Heart left ventricle (tissue), 16 donors: ENCODE measurements around the gene SH3BGRL3. TPM values are rescaled to one million over a fixed set of nuclear protein-coding genes. Genes with fewer than 3 reads are reported as not detected.

Source experiments
- ATAC-seq, 4 donors: fragments of 200-7000 bp; cut with Tn5 transposase; one replicate each; pipeline ENCODE4 v1.9.1; 2020 to 2022; ENCODE audit warnings: moderate library complexity in 4 of 4, mild to moderate bottlenecking in 3 of 4, moderate number of reproducible peaks in 1 of 4
- DNase-seq, 5 donors: peaks; one replicate each; pipeline ENCODE4 v3.0.0-alpha.2; 2020
- H3K27ac ChIP-seq, 12 donors: fragments of 200-600 bp; sonication (generic) in 4 of 12; one replicate each; pipeline versions ENCODE4 v1.5.0 to v1.8.0; 2016 to 2022; ENCODE audit warnings: mild to moderate bottlenecking in 2 of 12
- H3K27me3 ChIP-seq, 9 donors: fragments of 200-600 bp; sonication (generic) in 2 of 9; one replicate each; pipeline versions ENCODE4 v1.5.1 to v1.8.0; 2016 to 2022; ENCODE audit warnings: mild to moderate bottlenecking in 3 of 9
- H3K36me3 ChIP-seq, 9 donors: fragments of 200-600 bp; sonication (generic) in 2 of 9; one replicate each; pipeline versions ENCODE4 v1.5.0 to v1.8.0; 2018 to 2022; ENCODE audit warnings: mild to moderate bottlenecking in 2 of 9
- H3K4me1 ChIP-seq, 12 donors: fragments of 200-600 bp; sonication (generic) in 4 of 12; one replicate each; pipeline versions ENCODE4 v1.5.0 to v1.8.0; 2016 to 2022; ENCODE audit warnings: mild to moderate bottlenecking in 3 of 12
- H3K4me3 ChIP-seq, 12 donors: fragments of 200-600 bp; sonication (generic) in 4 of 12; one replicate each; pipeline versions ENCODE4 v1.5.0 to v1.8.0; 2017 to 2022; ENCODE audit warnings: mild to moderate bottlenecking in 9 of 12, moderate library complexity in 4 of 12
- H3K9me3 ChIP-seq, 12 donors: fragments of 200-600 bp; sonication (generic) in 4 of 12; one replicate each; pipeline versions ENCODE4 v1.5.0 to v1.8.0; 2016 to 2022; ENCODE audit warnings: mild to moderate bottlenecking in 1 of 12
- POLR2A ChIP-seq, 2 donors: fragments of 450-650 bp; IDR thresholded peaks; one replicate each; pipeline ENCODE4 v1.6.1; 2017; ENCODE audit warnings: antibody characterized with exemption in 2 of 2, mild to moderate bottlenecking in 2 of 2, moderate library complexity in 2 of 2
- WGBS, 4 donors: extraction: QIAGEN DNeasy Blood & Tissue Kit in 2 of 4; methylation state at CpG; one replicate each; pipeline versions ENCODE4 v1.1.5 to v1.1.7; 2013 to 2018; 5-methylcytosine and 5-hydroxymethylcytosine counted together
- intact Hi-C, 10 donors: fragments of 100-400 bp; cut with DNase I; formaldehyde crosslinking; loops; one replicate each; pipeline versions ENCODE4 v1.11.1 to v1.14.2; 2022
- polyA plus RNA-seq, 2 donors: library from polyadenylated mRNA; stranded (reverse); fragments of 200-250 nt; gene quantifications; one replicate each; pipeline ENCODE4 v1.2.3, GENCODE V29; 2013
- total RNA-seq, 9 donors: library from RNA; depleted of rRNA in 2 of 9; stranded (reverse); fragments of >200 nt in 2 of 9; fragmentation: NEBNext Ultra II Directional in 3 of 9; extraction: Animal tissue kit (Norgen Biotek cat#: 25700) in 3 of 9; gene quantifications; one replicate each; pipeline versions ENCODE4 v1.1.0 to v1.2.4, GENCODE V29; 2016 to 2023
- TF ChIP-seq, protein P1 (sequence below), 12 donors: fragments of 200-600 bp; sonication (generic) in 4 of 12; IDR thresholded peaks; one replicate each; pipeline versions ENCODE4 v1.5.0 to v1.8.0; 2018 to 2022; ENCODE audit warnings: antibody characterized with exemption in 12 of 12, mild to moderate bottlenecking in 5 of 12
- donor health status: ischemic (EF 13 %, LVEDD 7.1; RV severe dilation, severe dysfunction).
- donor health status: healthy with polysubstance abuse.
- donor health status: DM: no; HTN: yes; CAD: no.
- donor health status: DM: no; HTN: no; CAD: no.
- donor health status: ischemic (EF 25% LVEDD 6.9; RV normal size, moderate dysfunction).
- donor health status: ischemic (EF 25% LVEDD 5.7; RV mildly dilated, moderate dysfunction).
- donor health status: healthy.
- donor health status: DM: yes; HTN: yes; CAD: no.
- donor health status: ischemic (EF 35%, LVEDD 5.7; RV mildly dilated, moderate dysfunction).
- donor health status: nonischemic (EF 11% LVEDD 7.7; RV severe dilation, severe dysfunction).
- donor health status: DM: yes; HTN: yes; CAD: no.
- donor health status: PGD.
- donor health status: ischemic (EF 29% LVEDD 5.4; RV normal size, mild dysfunction).
- donor health status: nonischemic (EF 23%, LVEDD 6.1; RV moderate dilation, normal function).

Gene SH3BGRL3
- total and polyA plus RNA-seq, 11 donors: 22.4 to 234 (median 43.8) TPM

GRCh38 chr1:26282401-26282918 lies 2.6 kb downstream of the SH3BGRL3 start:
- Histone ChIP-seq H3K36me3 (peaks cover 0 to 19% (median 9%) of the 10 kb centered on the region in 9 donors), H3K4me3 (peak overlapping the region in 2 of 12 donors; percentile 17 to 70), H3K4me1 (peaks cover 12 to 93% (median 66%) of the 10 kb centered on the region in 12 donors), H3K9me3 (no peaks in the 10 kb centered on the region), H3K27me3 (no peaks in the 10 kb centered on the region), H3K27ac (peak overlapping the region in 5 of 12 donors; percentile 11 to 98 (median 35))
- ATAC-seq: no peak
- intact Hi-C loops: loop anchor here in 2 of 10 donors (5.0 kb wide), 2 partner anchors 80 to 245 kb away; no protein-coding TSS in a partner anchor
- no peak for TF ChIP-seq POLR2A (IDR thresholded peaks at IDR 0.05)
- whole genome bisulfite sequencing, 4 donors: 81 to 89% (median 82%) methylated on average over 11 to 22 of the region's 22 CpGs
- DNase-seq: no peak

GRCh38 chr1:26283279-26283853 lies 3.5 kb downstream of the SH3BGRL3 start:
- no peak for DNase-seq
- intact Hi-C loops: loop anchor here in 2 of 10 donors (5.0 kb wide), 2 partner anchors 79 to 246 kb away; no protein-coding TSS in a partner anchor

DNA sequence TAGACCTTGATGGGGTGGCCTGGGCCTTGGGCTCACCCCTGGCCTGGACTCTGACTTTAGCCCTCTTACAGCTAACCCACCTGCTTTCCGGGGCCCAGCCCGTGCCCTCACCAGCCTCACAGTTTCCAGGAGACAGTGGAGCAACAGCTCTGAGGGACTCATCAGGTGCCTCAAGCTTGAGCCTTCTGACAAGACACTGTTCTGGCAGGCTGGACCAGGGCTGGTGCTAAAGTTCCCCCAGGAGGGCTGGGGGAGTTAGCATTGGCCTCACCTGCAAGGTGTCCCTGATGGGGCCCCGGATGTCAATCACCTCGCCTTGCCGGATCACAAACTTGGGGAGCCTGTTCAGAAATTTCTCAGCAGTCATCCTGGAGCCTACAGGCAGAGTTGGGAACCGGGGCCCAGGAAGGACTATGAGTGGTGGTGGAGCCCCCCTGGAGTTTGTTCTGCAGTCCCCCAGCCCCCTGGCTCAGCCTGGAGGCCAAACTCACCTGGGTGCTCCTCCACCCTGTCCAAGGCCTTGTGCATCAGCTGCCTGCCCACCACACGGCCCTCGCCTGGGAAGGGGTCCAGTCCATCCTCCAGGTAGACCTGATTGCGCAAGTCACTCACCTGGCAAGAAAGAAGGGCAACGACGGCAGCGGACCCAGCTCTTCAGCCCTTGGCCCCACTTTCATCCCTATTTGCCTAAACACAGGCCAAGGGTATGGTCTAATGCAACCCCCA lies 4.1 kb downstream of the SH3BGRL3 start:
- intact Hi-C loops: loop anchor here in 5 of 10 donors (1.0 to 5.0 kb wide), 6 partner anchors 33 to 247 kb away; partner anchors contain the start of gene CD52 (in 1 of the 5)
- H3K4me3 ChIP-seq: peak overlapping the region in 1 of 12 donors; percentile 34
- 87 to 94% (median 93%) methylated on average over 7 to 12 of the region's 12 CpGs for WGBS, 4 donors
- peaks cover 0 to 12% (median 6%) of the 10 kb centered on the region in 9 donors for H3K36me3 ChIP-seq
- H3K27ac ChIP-seq: peak overlapping the region in 9 of 12 donors; percentile 20 to 98 (median 53)
- H3K9me3 ChIP-seq: no peaks in the 10 kb centered on the region
- TF ChIP-seq, protein P1, sequence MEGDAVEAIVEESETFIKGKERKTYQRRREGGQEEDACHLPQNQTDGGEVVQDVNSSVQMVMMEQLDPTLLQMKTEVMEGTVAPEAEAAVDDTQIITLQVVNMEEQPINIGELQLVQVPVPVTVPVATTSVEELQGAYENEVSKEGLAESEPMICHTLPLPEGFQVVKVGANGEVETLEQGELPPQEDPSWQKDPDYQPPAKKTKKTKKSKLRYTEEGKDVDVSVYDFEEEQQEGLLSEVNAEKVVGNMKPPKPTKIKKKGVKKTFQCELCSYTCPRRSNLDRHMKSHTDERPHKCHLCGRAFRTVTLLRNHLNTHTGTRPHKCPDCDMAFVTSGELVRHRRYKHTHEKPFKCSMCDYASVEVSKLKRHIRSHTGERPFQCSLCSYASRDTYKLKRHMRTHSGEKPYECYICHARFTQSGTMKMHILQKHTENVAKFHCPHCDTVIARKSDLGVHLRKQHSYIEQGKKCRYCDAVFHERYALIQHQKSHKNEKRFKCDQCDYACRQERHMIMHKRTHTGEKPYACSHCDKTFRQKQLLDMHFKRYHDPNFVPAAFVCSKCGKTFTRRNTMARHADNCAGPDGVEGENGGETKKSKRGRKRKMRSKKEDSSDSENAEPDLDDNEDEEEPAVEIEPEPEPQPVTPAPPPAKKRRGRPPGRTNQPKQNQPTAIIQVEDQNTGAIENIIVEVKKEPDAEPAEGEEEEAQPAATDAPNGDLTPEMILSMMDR (IDR thresholded peaks at IDR 0.05): no peak
- no peak for ATAC-seq
- H3K27me3 ChIP-seq: no peaks in the 10 kb centered on the region
- peaks cover 12 to 93% (median 55%) of the 10 kb centered on the region in 12 donors for H3K4me1 ChIP-seq
- no peak for DNase-seq

More at GRCh38 chr1:26283279-26283853, 3.5 kb downstream of the SH3BGRL3 start:
- no peak for TF ChIP-seq POLR2A (IDR thresholded peaks at IDR 0.05)
- TF ChIP-seq, protein P1 (IDR thresholded peaks at IDR 0.05): no peak
- Histone ChIP-seq H3K4me1 (peaks cover 12 to 93% (median 62%) of the 10 kb centered on the region in 12 donors), H3K4me3 (no peak overlapping the region), H3K27me3 (no peaks in the 10 kb centered on the region), H3K36me3 (peaks cover 0 to 12% (median 6%) of the 10 kb centered on the region in 9 donors), H3K9me3 (no peaks in the 10 kb centered on the region), H3K27ac (peak overlapping the region in 6 of 12 donors; percentile 11 to 98 (median 50))
- WGBS, 4 donors: 59 to 71% (median 68%) methylated on average over 4 of the region's 4 CpGs
- ATAC-seq: no peak

- peaks cover 9 to 93% (median 49%) of the 10 kb centered on the region in 12 donors for H3K4me1 ChIP-seq
- TF ChIP-seq, protein P1 (IDR thresholded peaks at IDR 0.05): peak; percentile 59 to 81 (median 74)
- no peak for TF ChIP-seq POLR2A (IDR thresholded peaks at IDR 0.05)
- peak overlapping the region in 11 of 12 donors; percentile 36 to 98 (median 53) for H3K27ac ChIP-seq
- H3K9me3 ChIP-seq: no peaks in the 10 kb centered on the region
- H3K27me3 ChIP-seq: no peaks in the 10 kb centered on the region
- intact Hi-C loops: loop anchor here in 6 of 10 donors (1.0 to 5.0 kb wide), 7 partner anchors 32 to 247 kb away; partner anchors contain the start of gene CD52 (in 1 of the 6)
- DNase-seq (peak; percentile 69 to 91 (median 82)), ATAC-seq (peak; percentile 23 to 49 (median 38))
- H3K36me3 ChIP-seq: peaks cover 0 to 12% (median 6%) of the 10 kb centered on the region in 9 donors
- peak overlapping the region in 1 of 12 donors; percentile 34 for H3K4me3 ChIP-seq
- 35 to 39% (median 36%) methylated on average over 21 to 22 of the region's 22 CpGs for WGBS, 4 donors
Measured at GRCh38 chr1:26284597-26285347, 4.9 kb downstream of the SH3BGRL3 start.
